HG03342 (cell line): ENCODE results near the gene CIC.

Experiments used
- ATAC-seq: cut with Tn5 transposase; IDR thresholded peaks from one replicate; pipeline ENCODE4 v1.9.1; 2021; ENCODE audit warnings: mild to moderate bottlenecking, moderate library complexity; ENCODE audit not compliant: unreplicated experiment

Gene CIC

GRCh38 chr19:42242512-42243409, 26.3 kb upstream of the CIC start, which contains the start of gene GSK3A:
TSS of gene GSK3A (minus strand) at chr19:42242602. CDS start at chr19:42242465, 137 bp downstream.
- peak; percentile 53 for ATAC-seq

- ATAC-seq = peak; percentile 36
These were observed 24.5 kb upstream of the CIC start for GRCh38 chr19:42244347-42245220.

GRCh38 chr19:42245231-42245630, 23.8 kb upstream of the CIC start:
- no peak for ATAC-seq

- no peak for ATAC-seq
These were observed 22.7 kb upstream of the CIC start for GRCh38 chr19:42246143-42246921.

- no peak for ATAC-seq
These were observed 22.0 kb upstream of the CIC start for GRCh38 chr19:42246922-42247639.

GRCh38 chr19:42247640-42248199, 21.3 kb upstream of the CIC start:
- no peak for ATAC-seq

GRCh38 chr19:42248270-42249148, 20.5 kb upstream of the CIC start:
- no peak for ATAC-seq

GRCh38 chr19:42249149-42249750, 19.8 kb upstream of the CIC start:
- ATAC-seq = no peak

- ATAC-seq = no peak
These were observed 19.3 kb upstream of the CIC start for GRCh38 chr19:42249769-42250168.

- ATAC-seq = no peak
These were observed 18.8 kb upstream of the CIC start for GRCh38 chr19:42250183-42250665.

GRCh38 chr19:42250666-42251531, 18.2 kb upstream of the CIC start:
- no peak for ATAC-seq

GRCh38 chr19:42251572-42252358, 17.3 kb upstream of the CIC start:
- no peak for ATAC-seq

GRCh38 chr19:42252365-42253244, 16.4 kb upstream of the CIC start:
- no peak for ATAC-seq

- ATAC-seq = peak; percentile 22
These were observed 15.6 kb upstream of the CIC start for GRCh38 chr19:42253245-42254088.
